GM19023 (cell line): ENCODE measurements around the gene MYOCD.

Experiments
- ATAC-seq: cut with Tn5 transposase; IDR thresholded peaks from one replicate; pipeline ENCODE4 v1.9.1; 2021; ENCODE audit warnings: mild to moderate bottlenecking, moderate library complexity; ENCODE audit not compliant: unreplicated experiment

The MYOCD gene

GRCh38 chr17:12745486-12745885 is 79.8 kb downstream of the MYOCD start:
- no peak for ATAC-seq

GRCh38 chr17:12756786-12757185 is 91.1 kb downstream of the MYOCD start:
- ATAC-seq, result no peak

GRCh38 chr17:12759090-12759489 is 93.4 kb downstream of the MYOCD start:
- no peak for ATAC-seq

- ATAC-seq, result no peak
Measured at GRCh38 chr17:12765548-12765947, 99.9 kb downstream of the MYOCD start.

- no peak for ATAC-seq
Measured at GRCh38 chr17:12768255-12768654, 102.6 kb downstream of the MYOCD start.

- ATAC-seq, result no peak
Measured at GRCh38 chr17:12769981-12770380, 104.3 kb downstream of the MYOCD start.

- no peak for ATAC-seq
Measured at GRCh38 chr17:12773153-12773552, 107.5 kb downstream of the MYOCD start.

GRCh38 chr17:12789075-12789480 is 123.4 kb downstream of the MYOCD start:
- peak; percentile 86 for ATAC-seq

GRCh38 chr17:12789481-12790248 is 124.0 kb downstream of the MYOCD start, which contains the start of gene ARHGAP44:
Gene ARHGAP44, plus strand, starts transcription at chr17:12789498. Its CDS starts 341 bp downstream, at chr17:12789839.
- ATAC-seq, result peak; percentile 79

- no peak for ATAC-seq
Measured at GRCh38 chr17:12790249-12791106, 124.8 kb downstream of the MYOCD start.

- no peak for ATAC-seq
Measured at GRCh38 chr17:12794919-12795532, 129.3 kb downstream of the MYOCD start.

GRCh38 chr17:12800855-12801365 is 135.2 kb downstream of the MYOCD start:
- no peak for ATAC-seq

GRCh38 chr17:12806630-12807029 is 140.9 kb downstream of the MYOCD start:
- no peak for ATAC-seq

GRCh38 chr17:12808723-12809122 is 143.0 kb downstream of the MYOCD start:
- no peak for ATAC-seq

- ATAC-seq, result no peak
Measured at GRCh38 chr17:12812877-12813276, 147.2 kb downstream of the MYOCD start.

GRCh38 chr17:12813664-12814063 is 148.0 kb downstream of the MYOCD start:
- ATAC-seq, result no peak

- ATAC-seq, result no peak
Measured at GRCh38 chr17:12814718-12815117, 149.0 kb downstream of the MYOCD start.

GRCh38 chr17:12815642-12816141 is 150.0 kb downstream of the MYOCD start:
- ATAC-seq, result peak; percentile 99
